ENCODE data around the gene TSKS.
A peak's percentile ranks its signal among the peaks of the same experiment; 100 is the strongest.

TSKS gene

GRCh38 chr19:49799271-49799797 is 36.2 kb upstream of the TSKS start:
- Histone ChIP-seq H3K4me3 (no peak overlapping the region), H3K27ac (no peak overlapping the region)

GRCh38 chr19:49798574-49798973 is 35.5 kb upstream of the TSKS start:
- H3K27ac ChIP-seq: no peak overlapping the region
- H3K4me3 ChIP-seq: no peak overlapping the region

DNA sequence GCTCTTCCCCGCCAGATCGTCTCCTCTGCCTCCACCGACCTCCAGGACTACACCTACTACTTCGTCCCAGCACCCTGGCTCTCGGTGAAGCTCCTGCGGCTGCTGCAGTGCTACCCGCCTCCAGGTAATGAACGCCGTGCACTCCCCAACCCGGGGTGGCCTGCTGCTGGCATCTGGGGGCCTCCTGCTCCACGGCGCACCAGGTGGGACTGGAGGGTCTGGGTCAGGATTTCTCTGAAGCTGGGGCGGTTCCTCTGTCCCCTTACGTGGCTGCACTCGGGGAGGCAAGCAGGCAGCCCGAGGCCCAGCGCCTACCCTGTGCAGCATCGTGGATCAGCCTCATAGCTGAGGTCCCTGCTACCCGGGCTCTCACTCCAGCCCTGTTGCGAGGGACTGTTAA is 32.5 kb upstream of the TSKS start:
- H3K27ac ChIP-seq: no peak overlapping the region
- no peak overlapping the region for H3K4me3 ChIP-seq

GRCh38 chr19:49793561-49793840 is 30.4 kb upstream of the TSKS start:
- no peak overlapping the region for H3K4me3 ChIP-seq
- no peak overlapping the region for H3K27ac ChIP-seq

DNA sequence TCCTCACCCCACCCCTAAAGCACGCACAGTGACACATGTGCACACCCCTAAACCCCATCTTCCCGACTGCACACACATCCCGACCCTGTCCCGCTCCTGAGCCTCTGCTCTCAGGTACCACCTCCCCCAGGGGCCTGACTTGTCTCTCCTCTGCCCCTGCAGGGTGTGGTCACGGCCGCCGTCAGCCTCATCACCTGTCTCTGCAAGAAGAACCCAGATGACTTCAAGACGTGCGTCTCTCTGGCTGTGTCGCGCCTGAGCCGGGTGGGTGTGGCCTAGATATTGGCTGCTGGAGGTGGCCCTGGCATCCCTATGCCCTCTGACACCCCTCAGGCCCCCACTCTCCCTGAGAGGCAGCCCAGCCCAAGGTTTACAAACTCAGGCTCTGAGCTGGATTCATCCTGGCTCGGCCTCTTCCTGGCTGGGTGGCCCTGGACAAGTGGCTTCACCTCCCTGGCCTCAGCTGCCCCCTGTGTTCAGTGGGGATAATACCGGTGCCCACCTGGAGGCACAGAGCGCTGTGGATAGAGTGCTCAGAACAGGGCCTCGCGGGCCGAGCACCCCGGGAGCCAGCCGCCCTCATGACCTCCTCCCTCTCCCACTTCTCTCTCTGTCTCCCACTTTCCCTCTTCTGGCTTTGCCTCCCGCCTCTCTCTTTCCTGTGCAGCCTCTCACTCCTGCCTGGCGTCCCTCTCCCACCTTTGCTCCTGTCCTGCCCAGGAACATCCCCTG is 29.9 kb upstream of the TSKS start:
- no peak overlapping the region for H3K27ac ChIP-seq
- H3K4me3 ChIP-seq: no peak overlapping the region

DNA sequence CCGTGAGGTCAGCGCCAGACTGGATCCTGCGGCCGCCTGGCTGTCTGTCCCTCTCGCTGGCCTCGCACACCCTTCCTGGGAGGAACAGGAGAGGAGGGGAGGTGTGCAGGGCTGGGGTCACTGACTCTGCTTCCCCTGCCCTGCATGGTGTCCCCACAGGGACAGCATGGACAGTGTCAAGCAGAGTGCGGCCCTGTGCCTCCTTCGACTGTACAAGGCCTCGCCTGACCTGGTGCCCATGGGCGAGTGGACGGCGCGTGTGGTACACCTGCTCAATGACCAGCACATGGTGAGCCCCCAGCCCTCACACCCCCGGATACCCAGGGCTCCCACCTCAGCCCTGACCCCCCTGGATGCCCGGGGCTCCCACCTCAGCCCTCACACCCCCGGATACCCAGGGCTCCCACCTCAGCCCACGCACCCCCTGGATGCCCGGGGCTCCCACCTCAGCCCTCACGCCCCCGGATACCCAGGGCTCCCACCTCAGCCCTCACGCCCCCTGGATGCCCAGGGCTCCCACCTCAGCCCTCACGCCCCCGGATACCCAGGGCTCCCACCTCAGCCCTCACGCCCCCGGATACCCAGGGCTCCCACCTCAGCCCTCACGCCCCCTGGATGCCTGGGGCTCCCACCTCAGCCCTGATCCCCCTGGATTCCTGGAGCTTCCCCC is 28.8 kb upstream of the TSKS start:
- no peak overlapping the region for H3K27ac ChIP-seq
- no peak overlapping the region for H3K4me3 ChIP-seq

- H3K4me3 ChIP-seq: no peak overlapping the region
- H3K27ac ChIP-seq: no peak overlapping the region
Measured at GRCh38 chr19:49790866-49791265, 27.8 kb upstream of the TSKS start.

GRCh38 chr19:49788857-49789256 is 25.8 kb upstream of the TSKS start:
- H3K4me3 ChIP-seq: no peak overlapping the region
- H3K27ac ChIP-seq: no peak overlapping the region

DNA sequence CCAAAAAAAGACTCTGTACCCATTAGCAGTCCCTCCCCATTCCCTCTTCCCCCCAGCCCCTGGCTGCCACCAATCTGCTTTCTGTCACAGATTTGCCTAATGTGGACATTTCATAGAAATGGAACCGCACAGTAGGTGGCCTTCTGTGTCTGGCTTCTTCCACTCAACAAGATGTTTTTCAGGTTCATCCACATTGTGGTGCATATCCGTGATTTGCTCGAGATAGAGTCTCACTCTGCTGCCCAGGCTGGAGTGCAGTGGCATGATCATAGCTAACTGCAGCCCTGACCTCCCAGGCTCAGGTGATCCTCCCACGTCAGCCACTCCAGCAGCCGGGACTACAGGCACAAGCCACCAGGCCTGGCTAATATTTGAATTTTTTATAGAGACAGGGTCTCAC is 24.6 kb upstream of the TSKS start:
- Histone ChIP-seq H3K27ac (no peak overlapping the region), H3K4me3 (no peak overlapping the region)

GRCh38 chr19:49786376-49786820 is 23.3 kb upstream of the TSKS start:
- no peak overlapping the region for H3K4me3 ChIP-seq
- peak overlapping the region in 10 of 21 experiments; percentile 14 to 71 (median 46) for H3K27ac ChIP-seq

- H3K4me3 ChIP-seq: no peak overlapping the region
- peak overlapping the region in 1 of 21 experiments; percentile 2 for H3K27ac ChIP-seq
Measured at GRCh38 chr19:49782515-49782914, 19.4 kb upstream of the TSKS start.

GRCh38 chr19:49781394-49781793 is 18.3 kb upstream of the TSKS start:
- H3K27ac ChIP-seq: peak overlapping the region in 4 of 21 experiments; percentile 5 to 66 (median 28)
- H3K4me3 ChIP-seq: no peak overlapping the region

DNA sequence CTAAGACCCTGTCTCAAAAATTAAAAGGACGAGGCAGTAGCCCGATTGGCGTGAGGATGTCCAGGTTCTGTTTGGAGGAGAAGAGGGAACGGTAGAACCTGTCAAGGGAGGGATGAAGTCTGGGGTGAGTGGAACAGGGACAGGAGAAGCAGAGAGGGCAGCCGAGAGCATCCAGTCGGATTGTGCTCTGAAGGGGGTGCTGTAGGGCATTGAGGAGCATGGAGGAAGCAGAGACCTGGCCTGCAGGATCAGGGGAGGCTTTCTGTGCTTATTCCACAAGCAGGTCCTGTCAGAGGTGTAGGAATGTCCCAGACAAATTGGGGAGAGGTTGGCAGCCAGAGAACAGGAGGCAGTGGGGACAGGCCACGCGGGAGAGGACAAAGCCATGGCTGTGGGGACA is 17.8 kb upstream of the TSKS start:
- H3K27ac ChIP-seq: peak overlapping the region in 7 of 21 experiments; percentile 5 to 66 (median 30)

DNA sequence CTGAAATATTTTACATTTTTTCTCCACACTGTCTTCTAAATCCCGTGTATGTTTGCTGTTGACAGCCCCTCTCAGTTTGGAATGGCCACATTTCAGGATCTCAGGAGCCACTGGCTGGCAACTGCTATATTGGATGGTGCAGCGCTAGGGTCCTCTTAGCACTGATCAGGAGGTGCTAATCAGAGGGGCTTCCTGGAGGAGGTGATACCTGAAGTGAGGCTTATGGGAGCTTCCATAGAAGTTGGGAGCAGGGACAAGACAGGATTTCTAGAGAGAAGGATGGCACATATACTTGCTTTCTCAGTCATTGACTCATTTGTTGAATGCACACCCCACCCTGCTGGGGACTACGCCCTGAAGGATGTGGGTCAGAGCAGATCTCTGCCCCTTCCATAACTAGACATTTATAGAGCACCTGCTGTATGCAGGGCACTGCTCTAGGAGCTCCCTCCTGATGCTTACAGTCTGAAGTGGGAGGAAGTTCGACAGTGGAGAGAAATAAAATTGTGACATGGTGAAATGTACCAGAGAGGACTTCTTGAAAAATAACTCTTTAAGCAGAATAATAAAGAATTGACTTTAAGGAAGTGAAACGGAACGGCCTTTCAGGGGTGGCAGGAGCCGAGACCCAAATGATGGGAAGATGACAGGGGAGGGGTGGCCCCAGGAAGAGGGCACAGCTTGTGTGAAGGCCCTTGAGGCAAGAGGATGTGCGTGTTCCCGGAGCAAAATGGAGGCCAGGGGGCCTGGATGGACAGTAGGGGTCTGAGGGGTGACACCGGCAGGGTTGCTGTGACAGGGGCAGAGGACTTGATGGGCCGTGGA is 16.8 kb upstream of the TSKS start:
- H3K4me3 ChIP-seq: no peak overlapping the region
- peak overlapping the region in 7 of 21 experiments; percentile 16 to 57 (median 30) for H3K27ac ChIP-seq

More for the DNA sequence above, 17.8 kb upstream of the TSKS start:
- H3K4me3 ChIP-seq: no peak overlapping the region

DNA sequence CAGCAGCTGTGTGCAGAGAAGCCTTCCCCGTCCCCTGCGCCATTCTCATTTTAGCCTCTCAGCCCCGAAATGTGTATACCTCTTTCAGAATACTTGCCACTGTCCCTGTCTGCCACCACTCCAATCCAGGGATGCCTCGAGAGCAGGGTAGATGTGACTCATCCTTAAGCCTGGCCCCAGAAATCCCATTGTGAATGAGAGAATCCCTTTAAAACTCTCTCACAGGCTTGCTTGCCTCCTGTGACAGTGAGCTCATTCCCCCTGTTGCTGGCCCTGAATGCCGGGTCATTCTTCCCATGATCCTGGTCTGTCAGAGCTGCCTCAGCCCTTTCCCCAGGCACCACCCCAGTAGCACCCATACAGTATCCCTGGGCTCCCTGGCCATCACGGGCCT is 13.3 kb upstream of the TSKS start:
- Histone ChIP-seq H3K27ac (peak overlapping the region in 5 of 21 experiments; percentile 1 to 35 (median 11)), H3K4me3 (no peak overlapping the region)

DNA sequence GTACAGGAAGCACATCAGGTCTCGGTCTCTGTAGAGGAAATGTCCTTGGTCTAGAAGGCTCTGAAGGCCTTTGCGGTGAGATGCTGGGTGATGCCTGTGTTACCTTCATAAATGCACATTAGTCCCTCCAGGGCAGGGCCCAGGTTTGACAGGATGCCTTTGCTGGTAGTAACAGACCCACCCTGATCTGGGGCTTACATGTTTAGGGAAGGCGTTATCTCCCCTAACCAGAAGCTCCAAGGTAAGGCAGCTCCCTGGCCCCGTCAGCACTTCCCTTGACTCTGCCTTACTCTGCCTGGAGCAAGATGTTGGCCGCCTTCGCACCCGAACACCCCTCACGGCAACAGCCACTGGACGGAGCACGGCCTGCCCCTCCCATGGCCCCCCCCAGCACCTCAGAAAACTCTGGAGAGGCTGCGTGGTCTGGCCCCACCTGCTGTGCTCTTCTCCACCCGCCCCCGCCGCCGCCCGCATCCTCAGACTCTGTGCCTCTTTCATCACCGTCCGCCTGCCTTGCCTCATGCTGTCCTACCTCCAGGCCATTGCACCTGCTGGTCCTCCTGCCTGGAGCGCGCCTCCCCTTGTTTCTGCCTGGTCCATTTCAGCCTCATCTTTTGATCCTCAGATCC is 12.8 kb upstream of the TSKS start:
- H3K4me3 ChIP-seq: no peak overlapping the region
- peak overlapping the region in 7 of 21 experiments; percentile 1 to 35 (median 28) for H3K27ac ChIP-seq

DNA sequence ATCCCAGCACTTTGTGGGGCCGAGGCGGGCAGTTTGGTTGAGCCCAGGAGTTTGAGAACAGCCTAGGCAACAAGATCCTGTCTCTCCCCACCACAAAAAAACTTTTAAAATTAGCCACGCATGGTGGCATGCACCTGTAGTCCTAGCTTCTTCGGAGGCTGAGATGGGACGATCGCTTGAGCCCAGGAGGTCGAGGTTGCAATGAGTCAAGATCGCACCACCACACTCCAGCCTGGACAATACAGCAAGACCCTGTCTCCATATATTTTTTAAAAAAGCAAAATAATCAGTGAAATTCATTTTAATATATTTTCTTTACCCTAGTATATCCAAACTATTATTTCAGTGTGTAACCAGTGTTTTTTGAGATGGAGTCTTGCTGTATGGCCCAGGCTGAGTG is 11.9 kb upstream of the TSKS start:
- Histone ChIP-seq H3K4me3 (no peak overlapping the region), H3K27ac (peak overlapping the region in 3 of 21 experiments; percentile 21 to 51 (median 28))

DNA sequence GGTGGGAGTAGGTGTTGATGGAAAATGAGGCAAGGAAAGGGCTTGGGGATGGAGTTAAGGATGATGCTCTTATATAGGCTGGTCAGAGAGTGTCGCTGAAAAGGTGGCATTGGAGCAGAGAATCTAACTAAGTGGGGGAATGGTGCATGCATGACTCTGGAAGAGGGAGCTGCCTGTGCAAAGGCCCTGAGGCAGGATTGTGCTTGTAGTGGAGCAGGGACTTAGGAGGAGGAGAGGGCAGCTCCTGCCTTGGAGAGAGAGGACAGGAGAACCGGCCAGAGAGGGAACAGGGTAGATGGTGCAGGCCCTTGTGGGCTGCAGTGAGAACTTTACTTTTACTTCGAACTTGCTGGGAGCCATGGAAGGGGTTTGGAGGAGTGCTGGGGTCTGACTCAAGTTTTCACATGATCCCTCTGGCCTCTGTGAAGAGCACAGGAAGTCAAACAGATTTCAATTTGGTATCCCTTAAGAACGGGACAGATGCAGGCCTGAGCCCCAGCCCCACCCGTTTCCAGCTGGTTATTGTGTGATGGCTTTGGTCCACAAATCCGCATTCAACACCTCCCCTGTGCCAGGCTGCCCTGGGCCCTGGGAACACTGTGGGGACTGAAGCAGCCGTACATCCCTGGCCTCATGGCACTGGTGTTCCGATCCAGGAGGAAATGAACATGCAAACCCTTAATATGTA is 10.7 kb upstream of the TSKS start:
- peak overlapping the region in 1 of 21 experiments; percentile 49 for H3K27ac ChIP-seq
- no peak overlapping the region for H3K4me3 ChIP-seq

DNA sequence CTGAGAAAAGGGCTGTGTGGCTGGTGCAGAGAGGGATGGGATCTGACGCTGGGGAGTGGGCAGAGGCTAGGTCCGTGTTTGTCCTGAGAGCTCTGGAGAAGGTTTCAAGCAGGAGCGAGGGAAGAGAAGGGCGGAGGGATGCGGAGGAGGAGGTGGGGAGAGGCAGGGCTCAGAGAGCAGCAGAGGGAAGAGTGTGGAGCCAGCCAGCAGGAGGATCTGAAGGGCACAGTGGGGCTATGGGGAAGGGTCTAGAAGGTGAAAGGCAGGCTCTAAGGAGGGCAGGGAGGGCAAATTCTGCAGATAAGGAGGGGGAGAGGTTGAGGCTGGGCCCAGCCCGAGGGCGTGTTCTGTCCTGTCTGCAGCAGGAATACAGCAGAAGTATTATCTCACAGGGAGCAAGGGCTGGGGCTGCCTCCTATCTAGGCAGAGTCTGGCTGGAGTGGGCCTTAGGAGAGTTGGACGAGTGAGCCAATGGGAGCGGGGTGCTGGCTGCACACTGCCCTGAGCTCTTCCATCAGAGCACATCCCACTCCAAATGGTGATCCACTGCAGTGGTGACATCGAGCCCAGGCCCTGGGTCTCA is 9.8 kb upstream of the TSKS start:
- H3K27ac ChIP-seq: peak overlapping the region in 5 of 21 experiments; percentile 3 to 43 (median 30)
- no peak overlapping the region for H3K4me3 ChIP-seq

All from skin epidermis (tissue), 12 donors.